Stomach smooth muscle (tissue), 2 donors: ENCODE results near the gene RAPGEF1.

Source experiments
- H3K27ac ChIP-seq: one replicate; pipeline ENCODE4 v1.7.0; 2013; ENCODE audit warnings: mild to moderate bottlenecking, low read length, inconsistent platforms
- H3K27me3 ChIP-seq, 2 donors: one replicate each; pipeline ENCODE4 v1.7.0; 2013; ENCODE audit warnings: low read length in 2 of 2; ENCODE audit not compliant: insufficient read depth in 2 of 2, control insufficient read depth in 1 of 2
- H3K36me3 ChIP-seq, 2 donors: one replicate each; pipeline ENCODE4 v1.7.0; 2013; ENCODE audit warnings: low read length in 2 of 2; ENCODE audit not compliant: control insufficient read depth in 2 of 2, insufficient read depth in 2 of 2
- H3K4me1 ChIP-seq: one replicate; pipeline ENCODE4 v1.7.0; 2013; ENCODE audit warnings: low read length; ENCODE audit not compliant: control insufficient read depth, insufficient read depth
- H3K4me3 ChIP-seq, 2 donors: one replicate each; pipeline ENCODE4 v1.7.0; 2013; ENCODE audit warnings: low read length in 2 of 2
- H3K9ac ChIP-seq, 2 donors: one replicate each; pipeline ENCODE4 v1.7.0; 2013; ENCODE audit warnings: low read length in 2 of 2, mild to moderate bottlenecking in 1 of 2
- H3K9me3 ChIP-seq, 2 donors: one replicate each; pipeline ENCODE4 v1.7.0; 2013; ENCODE audit warnings: low read length in 2 of 2; ENCODE audit not compliant: control insufficient read depth in 2 of 2
- donor health status: healthy.
- donor health status: Pancreatic carcinoma.

RAPGEF1 gene

DNA sequence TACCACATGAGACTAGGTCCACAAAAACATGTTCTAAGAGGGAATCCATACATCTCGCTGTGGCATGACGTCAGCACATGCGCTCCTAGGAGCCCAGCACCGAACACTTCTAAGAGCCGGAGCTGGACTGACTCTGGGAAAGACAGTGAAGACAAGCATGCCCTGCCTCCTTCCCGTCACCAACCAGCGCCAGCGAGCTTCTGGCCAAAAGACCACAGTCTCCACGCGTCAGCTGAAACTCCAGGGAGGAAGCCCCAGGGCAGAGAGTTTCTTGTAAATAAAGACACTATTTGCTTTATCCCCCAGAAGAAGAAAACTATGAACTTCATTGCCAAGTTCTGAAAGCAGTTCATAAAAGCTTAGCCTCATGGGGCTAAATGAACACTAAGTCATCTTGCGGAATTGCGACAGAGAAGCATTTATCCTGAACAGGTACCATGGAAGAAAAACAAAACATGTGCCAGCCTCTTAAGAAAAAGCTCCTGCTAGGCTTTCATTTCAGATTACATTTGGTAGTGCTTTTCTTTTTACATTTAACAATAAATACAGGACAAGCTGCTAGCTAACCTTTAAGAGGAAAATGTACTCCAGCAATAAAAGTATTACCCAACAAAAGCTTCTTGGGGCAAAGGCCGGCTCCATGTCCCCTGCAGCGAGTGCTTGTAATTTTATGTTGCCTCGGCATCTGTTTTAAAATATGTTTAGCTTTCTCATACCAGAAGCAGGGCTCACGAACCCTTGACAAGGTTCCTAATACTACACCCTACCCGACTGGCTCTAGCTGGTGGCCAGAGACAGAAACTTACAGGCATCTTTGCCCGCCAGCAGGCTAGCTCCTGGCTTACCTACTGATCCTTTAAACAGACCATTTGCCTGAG is 98.0 kb downstream of the RAPGEF1 start:
- Histone ChIP-seq H3K36me3 (peaks cover 8 to 16% of the 10 kb centered on the region in 2 donors), H3K9ac (peak overlapping the region in 1 of 2 donors; percentile 42)

DNA sequence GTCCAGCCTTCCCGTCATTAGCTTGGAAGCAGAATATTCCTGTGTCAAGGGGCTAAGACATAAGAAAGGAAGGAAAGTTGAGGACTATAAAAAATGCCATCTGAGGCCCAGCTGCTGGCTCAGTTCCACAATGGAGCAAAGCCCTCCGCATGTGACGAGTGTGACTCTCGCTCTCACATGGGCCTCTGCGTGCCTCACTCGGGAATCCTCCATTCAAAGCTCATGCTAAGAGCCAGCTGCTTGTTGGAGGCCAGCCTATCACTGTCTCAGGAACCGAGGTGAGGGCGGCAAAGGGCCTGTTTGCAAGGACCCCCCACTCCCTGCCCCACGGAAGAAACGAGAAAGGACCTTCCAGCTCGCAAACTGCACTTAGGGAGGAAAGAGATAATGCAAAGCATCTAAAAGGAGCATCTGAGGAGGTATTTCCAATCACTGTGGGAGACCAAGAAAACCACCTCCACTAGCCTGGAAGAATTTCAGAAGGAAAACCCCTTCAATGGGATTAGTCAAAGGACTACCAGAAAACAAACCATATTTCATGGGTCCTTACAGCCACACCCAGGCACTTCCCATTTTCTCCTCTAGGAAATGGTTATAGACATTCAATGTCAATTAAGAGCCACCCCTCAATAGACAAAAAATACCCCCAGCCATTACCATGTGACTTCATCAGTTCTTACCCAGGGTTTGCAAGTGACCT is 99.3 kb downstream of the RAPGEF1 start:
- Histone ChIP-seq H3K27ac (peak overlapping the region; percentile 82), H3K4me1 (peaks cover 34% of the 10 kb centered on the region), H3K36me3 (peaks cover 8 to 16% of the 10 kb centered on the region in 2 donors), H3K9me3 (no peaks in the 10 kb centered on the region), H3K9ac (no peak overlapping the region), H3K27me3 (no peaks in the 10 kb centered on the region), H3K4me3 (no peak overlapping the region)

More for the DNA sequence above, 98.0 kb downstream of the RAPGEF1 start:
- Histone ChIP-seq H3K9me3 (no peaks in the 10 kb centered on the region), H3K27ac (peak overlapping the region; percentile 82), H3K4me3 (peak overlapping the region in 1 of 2 donors; percentile 22), H3K27me3 (no peaks in the 10 kb centered on the region), H3K4me1 (peaks cover 35% of the 10 kb centered on the region)

- Histone ChIP-seq H3K27ac (no peak overlapping the region), H3K9ac (no peak overlapping the region), H3K4me1 (peaks cover 34% of the 10 kb centered on the region), H3K4me3 (no peak overlapping the region), H3K36me3 (peaks cover 8 to 16% of the 10 kb centered on the region in 2 donors), H3K9me3 (no peaks in the 10 kb centered on the region), H3K27me3 (no peaks in the 10 kb centered on the region)
These were observed 100.0 kb downstream of the RAPGEF1 start for GRCh38 chr9:131639769-131640437.

GRCh38 chr9:131636593-131636992 is 103.3 kb downstream of the RAPGEF1 start:
- H3K27ac ChIP-seq, result no peak overlapping the region
- H3K4me3 ChIP-seq, result no peak overlapping the region
- H3K36me3 ChIP-seq, result peaks cover 3 to 15% of the 10 kb centered on the region in 2 donors

DNA sequence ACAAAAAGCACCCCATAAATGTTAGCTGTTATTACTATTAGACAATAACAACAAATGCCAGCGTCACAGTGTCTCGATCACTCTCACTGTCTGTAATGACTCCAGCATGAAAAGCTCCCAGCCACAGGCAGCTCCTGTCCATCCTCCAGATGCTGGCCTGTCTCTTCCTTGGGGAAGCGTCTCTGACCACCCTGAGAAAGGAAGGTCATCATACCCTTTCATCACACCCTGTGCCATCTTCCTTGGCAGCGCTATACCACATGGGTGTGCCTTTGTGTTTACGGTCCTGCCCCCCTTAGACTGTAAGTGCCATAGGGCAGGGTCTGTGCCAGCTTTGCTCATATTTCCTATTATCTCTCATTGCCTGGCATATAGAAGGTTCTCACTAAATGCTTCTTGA is 104.0 kb downstream of the RAPGEF1 start:
- Histone ChIP-seq H3K4me1 (peaks cover 16% of the 10 kb centered on the region), H3K27me3 (no peaks in the 10 kb centered on the region), H3K36me3 (peaks cover 3 to 15% of the 10 kb centered on the region in 2 donors), H3K4me3 (no peak overlapping the region), H3K27ac (peak overlapping the region; percentile 18), H3K9ac (no peak overlapping the region), H3K9me3 (no peaks in the 10 kb centered on the region)

More at GRCh38 chr9:131636593-131636992, 103.3 kb downstream of the RAPGEF1 start:
- H3K9ac ChIP-seq, result no peak overlapping the region
- no peaks in the 10 kb centered on the region for H3K27me3 ChIP-seq
- no peaks in the 10 kb centered on the region for H3K9me3 ChIP-seq
- H3K4me1 ChIP-seq, result peaks cover 23% of the 10 kb centered on the region

DNA sequence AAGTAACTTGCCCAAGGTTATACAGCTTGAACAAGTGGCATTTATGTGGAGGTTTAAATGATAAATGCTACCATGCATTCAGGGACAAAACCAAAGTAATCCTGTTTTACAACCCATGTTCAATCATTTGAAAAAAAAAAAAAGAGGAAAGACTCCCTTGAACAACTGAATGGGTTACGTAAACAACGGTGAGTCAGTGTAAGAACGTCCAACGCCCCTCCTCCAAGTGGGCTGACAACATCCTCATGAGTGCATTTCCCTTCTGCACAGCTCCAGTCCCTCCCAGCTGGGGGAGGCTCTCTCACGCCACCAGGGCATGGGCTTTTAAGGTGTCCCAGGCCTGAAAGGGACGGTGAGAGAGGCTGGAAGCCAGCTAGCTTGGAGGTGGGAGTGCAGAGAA is 104.6 kb downstream of the RAPGEF1 start:
- H3K4me1 ChIP-seq, result peaks cover 11% of the 10 kb centered on the region
- H3K27ac ChIP-seq, result peak overlapping the region; percentile 18
- H3K9me3 ChIP-seq, result no peaks in the 10 kb centered on the region
- no peaks in the 10 kb centered on the region for H3K27me3 ChIP-seq
- peaks cover 3 to 16% of the 10 kb centered on the region in 2 donors for H3K36me3 ChIP-seq
- no peak overlapping the region for H3K4me3 ChIP-seq
- H3K9ac ChIP-seq, result peak overlapping the region in 1 of 2 donors; percentile 37

- Histone ChIP-seq H3K27ac (no peak overlapping the region), H3K27me3 (no peaks in the 10 kb centered on the region), H3K9ac (no peak overlapping the region), H3K4me1 (peaks cover 11% of the 10 kb centered on the region), H3K4me3 (no peak overlapping the region), H3K9me3 (no peaks in the 10 kb centered on the region), H3K36me3 (peaks cover 3 to 18% of the 10 kb centered on the region in 2 donors)
These were observed 106.3 kb downstream of the RAPGEF1 start for GRCh38 chr9:131633491-131634031.

GRCh38 chr9:131631306-131631705 is 108.6 kb downstream of the RAPGEF1 start:
- H3K4me1 ChIP-seq, result peaks cover 11% of the 10 kb centered on the region
- H3K36me3 ChIP-seq, result peaks cover 8 to 14% of the 10 kb centered on the region in 2 donors
- H3K27me3 ChIP-seq, result no peaks in the 10 kb centered on the region
- no peaks in the 10 kb centered on the region for H3K9me3 ChIP-seq
- H3K9ac ChIP-seq, result no peak overlapping the region
- no peak overlapping the region for H3K4me3 ChIP-seq
- H3K27ac ChIP-seq, result no peak overlapping the region

GRCh38 chr9:131630205-131630831 is 109.6 kb downstream of the RAPGEF1 start:
- no peaks in the 10 kb centered on the region for H3K27me3 ChIP-seq
- H3K4me3 ChIP-seq, result no peak overlapping the region
- H3K9ac ChIP-seq, result no peak overlapping the region
- H3K36me3 ChIP-seq, result peaks cover 14 to 23% of the 10 kb centered on the region in 2 donors
- peaks cover 7% of the 10 kb centered on the region for H3K4me1 ChIP-seq
- H3K27ac ChIP-seq, result no peak overlapping the region
- no peaks in the 10 kb centered on the region for H3K9me3 ChIP-seq

- H3K9ac ChIP-seq, result no peak overlapping the region
- H3K36me3 ChIP-seq, result peaks cover 17 to 27% of the 10 kb centered on the region in 2 donors
- H3K9me3 ChIP-seq, result no peaks in the 10 kb centered on the region
- H3K4me1 ChIP-seq, result peaks cover 2% of the 10 kb centered on the region
- no peak overlapping the region for H3K27ac ChIP-seq
- H3K4me3 ChIP-seq, result no peak overlapping the region
- H3K27me3 ChIP-seq, result no peaks in the 10 kb centered on the region
These were observed 110.1 kb downstream of the RAPGEF1 start for GRCh38 chr9:131629825-131630204.
